ENCODE measurements around the gene TRAF3IP3.

The TRAF3IP3 gene

GRCh38 chr1:209802117-209802779 is 46.4 kb downstream of the TRAF3IP3 start:
- no peak for DNase-seq (ENCODE audit: low read depth)

GRCh38 chr1:209802780-209803152 is 46.9 kb downstream of the TRAF3IP3 start:
- DNase-seq (ENCODE audit: low read depth), result no peak

GRCh38 chr1:209803568-209803967 is 47.7 kb downstream of the TRAF3IP3 start:
- DNase-seq (ENCODE audit: low read depth), result no peak

- DNase-seq (ENCODE audit: low read depth), result no peak
Measured at GRCh38 chr1:209805341-209805781, 49.5 kb downstream of the TRAF3IP3 start.

- no peak for DNase-seq (ENCODE audit: low read depth)
Measured at GRCh38 chr1:209805875-209806760, 50.3 kb downstream of the TRAF3IP3 start, which contains the start of gene IRF6. Gene IRF6 (minus strand): TSS chr1:209806142. CDS start chr1:209801413, 4,729 bp downstream.

- DNase-seq (ENCODE audit: low read depth), result no peak
Measured at GRCh38 chr1:209807509-209807908, 51.7 kb downstream of the TRAF3IP3 start.

GRCh38 chr1:209808059-209808581 is 52.3 kb downstream of the TRAF3IP3 start:
- DNase-seq (ENCODE audit: low read depth), result peak; percentile 81

- DNase-seq (ENCODE audit: low read depth), result no peak
Measured at GRCh38 chr1:209809611-209810010, 53.8 kb downstream of the TRAF3IP3 start.

- DNase-seq (ENCODE audit: low read depth), result no peak
Measured at GRCh38 chr1:209810783-209811182, 54.9 kb downstream of the TRAF3IP3 start.

- no peak for DNase-seq (ENCODE audit: low read depth)
Measured at GRCh38 chr1:209813902-209814301, 58.0 kb downstream of the TRAF3IP3 start.

- DNase-seq (ENCODE audit: low read depth), result no peak
Measured at GRCh38 chr1:209815490-209815889, 59.6 kb downstream of the TRAF3IP3 start.

- no peak for DNase-seq (ENCODE audit: low read depth)
Measured at GRCh38 chr1:209815931-209816341, 60.1 kb downstream of the TRAF3IP3 start.

GRCh38 chr1:209816923-209817322 is 61.1 kb downstream of the TRAF3IP3 start:
- DNase-seq (ENCODE audit: low read depth), result no peak

- no peak for DNase-seq (ENCODE audit: low read depth)
Measured at GRCh38 chr1:209817691-209818090, 61.8 kb downstream of the TRAF3IP3 start.

GRCh38 chr1:209819058-209819457 is 63.2 kb downstream of the TRAF3IP3 start:
- no peak for DNase-seq (ENCODE audit: low read depth)

- no peak for DNase-seq (ENCODE audit: low read depth)
Measured at GRCh38 chr1:209820986-209821385, 65.1 kb downstream of the TRAF3IP3 start.

GRCh38 chr1:209822706-209823105 is 66.9 kb downstream of the TRAF3IP3 start:
- DNase-seq (ENCODE audit: low read depth), result no peak

- DNase-seq (ENCODE audit: low read depth), result no peak
Measured at GRCh38 chr1:209823143-209824041, 67.5 kb downstream of the TRAF3IP3 start.

GRCh38 chr1:209825591-209826434 is 70.0 kb downstream of the TRAF3IP3 start:
- DNase-seq (ENCODE audit: low read depth), result no peak

GRCh38 chr1:209827384-209828262 is 71.8 kb downstream of the TRAF3IP3 start, which contains the start of gene UTP25:
Gene UTP25 (plus strand): TSS chr1:209827972. CDS start chr1:209828064, 92 bp downstream.
- peak; percentile 91 for DNase-seq (ENCODE audit: low read depth)
